RPMI8226 (cell line): ENCODE results near the gene ZNF296.
"Not testable (repeated sequence)": the region's sequence is repeated elsewhere in the genome, so short reads cannot be mapped to it uniquely, and the experiment has no call there.

ENCODE experiments used
- DNase-seq: peaks from one replicate; pipeline ENCODE4 v3.0.0-alpha.2; 2015

Gene ZNF296

GRCh38 chr19:45076029-45076850, at the start of gene ZNF296:
Gene ZNF296, minus strand, starts transcription at chr19:45076478. Its CDS starts 105 bp downstream, at chr19:45076373.
- peak; percentile 93 for DNase-seq

GRCh38 chr19:45125360-45125759, 49.1 kb upstream of the ZNF296 start:
- DNase-seq, result no peak

- no peak for DNase-seq
These were observed 47.7 kb upstream of the ZNF296 start for GRCh38 chr19:45124021-45124420.

DNA sequence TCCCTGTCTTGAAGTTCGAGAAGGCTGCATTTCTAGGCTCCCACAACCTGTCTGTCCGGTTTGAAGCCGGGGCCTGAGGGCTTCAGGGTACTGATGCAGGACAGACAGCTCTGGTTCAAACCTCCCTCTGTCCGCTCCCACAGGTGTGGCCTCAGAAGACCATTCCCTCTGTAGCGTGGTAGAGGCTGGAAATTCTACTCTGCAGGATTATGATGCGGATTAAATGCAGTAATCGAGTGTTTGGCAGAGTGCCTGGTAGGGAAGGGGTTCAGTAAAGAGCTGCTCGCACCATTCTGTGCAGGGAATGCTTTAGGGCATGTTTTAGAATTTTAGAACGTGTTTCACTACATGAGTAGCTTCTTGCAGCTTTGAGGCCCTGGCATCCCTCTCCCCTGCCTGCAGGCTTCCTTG, 47.2 kb upstream of the ZNF296 start:
- no peak for DNase-seq

DNA sequence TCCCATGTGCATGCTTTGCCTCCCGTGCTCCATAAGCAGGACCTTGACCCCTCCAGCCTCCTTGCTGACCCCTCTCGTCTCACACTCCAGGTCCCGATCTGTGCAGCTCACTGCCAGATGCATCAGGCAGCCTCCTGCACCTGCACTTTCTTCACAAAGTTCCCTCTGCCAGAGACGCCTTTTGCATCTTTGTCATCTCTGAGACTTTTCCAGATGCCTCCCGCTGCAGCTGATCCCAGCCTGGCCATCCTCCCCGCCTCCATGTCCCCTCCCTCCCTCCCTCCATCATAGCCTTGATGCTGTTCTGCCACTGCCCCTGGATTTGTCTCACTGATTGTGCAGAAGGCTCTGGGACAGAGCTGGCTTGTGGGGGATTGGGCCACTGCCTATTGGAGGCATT, 46.6 kb upstream of the ZNF296 start:
- DNase-seq, result no peak

GRCh38 chr19:45121827-45122345, 45.6 kb upstream of the ZNF296 start:
- DNase-seq, result no peak

DNA sequence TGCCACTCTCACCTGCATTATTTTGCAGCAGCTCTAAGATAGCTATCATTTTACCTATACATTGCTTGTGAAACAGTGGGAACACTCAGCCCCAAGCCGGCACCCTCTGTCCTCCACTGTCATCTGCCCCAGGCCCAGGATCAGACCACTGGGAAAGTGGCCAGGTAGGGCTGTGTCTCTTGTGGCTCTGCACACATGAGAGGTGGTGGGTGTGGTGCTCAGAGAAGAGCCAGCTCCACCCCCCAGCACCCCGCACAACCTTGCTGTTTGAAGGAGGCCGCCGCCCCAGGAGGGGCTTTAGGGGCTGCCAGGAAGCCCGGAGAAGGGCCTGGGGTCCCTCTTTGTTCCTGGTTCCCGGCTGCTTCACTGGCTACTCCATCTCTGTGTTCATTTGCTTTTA, 43.3 kb upstream of the ZNF296 start:
- DNase-seq, result no peak

DNA sequence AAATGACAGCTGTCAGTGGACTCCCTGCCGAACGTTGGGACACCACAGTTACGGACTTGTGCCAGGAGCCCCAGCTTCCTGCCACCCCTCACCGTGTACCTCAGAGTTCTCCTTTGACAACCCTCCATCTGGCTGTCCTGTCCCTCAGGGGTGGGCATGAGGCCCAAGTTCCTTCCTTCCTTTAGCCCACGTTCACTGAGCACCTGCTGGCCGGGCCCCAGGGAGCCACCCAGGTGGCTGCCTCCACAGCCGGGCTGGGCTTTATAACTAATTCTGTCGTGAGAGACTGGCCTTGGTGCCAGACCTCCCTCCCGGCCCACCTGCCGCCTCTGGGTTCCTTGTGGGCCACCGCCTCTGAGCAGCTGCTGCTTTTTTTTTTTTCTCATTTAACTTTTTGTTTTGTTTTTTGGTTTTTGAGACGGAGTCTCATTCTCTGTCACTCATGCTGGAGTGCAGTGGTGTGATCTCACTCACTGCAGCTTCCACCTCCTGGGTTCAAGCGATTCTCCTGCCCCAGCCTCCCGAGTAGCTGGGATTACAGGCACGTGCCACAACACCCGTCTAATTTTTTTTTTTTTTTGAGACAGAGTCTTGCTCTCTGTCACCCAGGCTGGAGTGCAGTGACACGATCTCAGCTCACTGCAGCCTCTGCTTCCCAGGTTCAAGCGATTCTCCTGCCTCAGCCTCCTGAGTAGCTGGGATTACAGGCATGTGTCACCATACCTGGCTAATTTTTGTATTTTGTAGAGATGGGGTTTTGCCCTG, 42.5 kb upstream of the ZNF296 start:
- peak; percentile 87 for DNase-seq

DNA sequence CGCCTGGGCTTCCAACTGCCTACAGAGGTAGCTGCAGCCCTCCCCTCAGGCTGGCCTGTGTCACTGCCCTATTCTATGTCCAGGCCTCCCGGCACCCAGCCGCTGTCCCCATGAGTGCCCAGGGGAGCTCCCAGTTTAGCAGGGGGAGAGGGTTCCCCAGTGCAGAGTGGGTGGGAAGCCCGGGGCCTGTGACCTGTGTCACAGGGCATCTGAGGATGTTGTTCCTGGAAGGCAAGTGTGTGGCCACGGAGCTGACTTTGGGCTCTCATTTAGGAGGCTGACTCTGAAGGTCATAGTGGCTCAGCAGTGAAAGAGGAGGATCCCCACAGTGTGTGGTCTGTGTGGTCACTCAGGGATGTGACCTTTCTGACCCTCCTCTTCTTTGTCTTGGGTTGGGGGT, 41.8 kb upstream of the ZNF296 start:
- DNase-seq, result peak; percentile 10

DNA sequence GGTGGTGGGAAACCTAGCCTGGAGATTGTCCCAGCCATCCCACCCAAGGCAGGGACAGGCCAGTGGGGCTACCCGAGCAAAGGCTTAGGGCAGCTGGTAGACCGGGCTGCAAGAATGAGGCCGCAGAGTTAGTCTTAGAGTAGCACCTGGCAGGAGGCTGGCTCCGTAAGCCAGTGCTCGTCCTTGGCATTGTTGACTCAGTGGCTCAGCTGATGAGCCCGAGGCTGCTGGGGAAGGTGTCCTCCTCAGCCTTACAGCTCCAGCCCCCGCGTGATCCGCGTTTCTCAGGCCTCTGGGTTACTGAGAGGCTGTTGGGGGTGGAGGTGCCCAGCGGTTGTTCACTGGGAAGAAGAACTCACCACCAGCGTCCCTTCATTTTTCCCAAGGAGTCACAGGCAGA, 41.4 kb upstream of the ZNF296 start:
- peak; percentile 50 for DNase-seq

- DNase-seq, result peak; percentile 81
These were observed 40.9 kb upstream of the ZNF296 start for GRCh38 chr19:45117167-45117594.

DNA sequence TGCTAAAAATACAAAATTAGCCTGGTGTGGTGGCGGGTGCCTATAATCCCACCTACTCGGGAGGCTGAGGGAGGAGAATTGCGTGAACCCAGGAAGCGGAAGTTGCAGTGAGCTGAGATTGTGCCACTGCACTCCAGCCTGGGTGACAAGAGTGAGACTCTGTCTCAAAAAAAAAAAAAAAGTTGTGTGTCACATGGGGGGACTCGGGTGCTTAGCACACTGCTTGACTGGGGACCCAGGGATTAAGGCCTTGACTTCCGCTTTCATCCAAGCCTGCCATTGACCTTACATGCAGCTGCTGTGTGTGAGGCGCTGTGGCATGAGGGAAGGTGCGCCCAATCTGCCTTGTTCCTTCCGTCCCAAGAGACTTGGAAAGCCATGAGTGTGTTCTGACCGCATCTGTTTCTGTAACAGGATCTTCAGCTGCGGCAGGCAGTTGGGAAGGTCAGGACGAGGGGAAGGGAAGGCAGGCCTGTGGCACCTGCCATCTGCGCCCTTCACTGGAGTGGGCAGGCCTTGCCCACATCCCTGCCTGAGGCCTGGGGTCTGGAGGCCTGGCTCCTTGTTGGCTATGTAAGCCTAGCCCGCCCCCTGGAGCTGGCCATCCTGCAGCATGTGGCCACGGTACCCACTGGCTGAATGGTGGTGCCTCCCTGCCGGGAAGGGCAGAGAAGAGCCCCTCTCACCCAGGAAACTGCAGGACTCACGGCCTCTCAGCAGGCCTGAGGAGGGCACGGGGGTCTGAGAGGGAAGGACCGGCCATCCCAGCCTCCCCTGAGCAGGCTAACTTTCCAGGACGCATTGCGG, 39.7 kb upstream of the ZNF296 start:
- no peak for DNase-seq

- peak; percentile 53 for DNase-seq
These were observed 37.8 kb upstream of the ZNF296 start for GRCh38 chr19:45114116-45114515.

DNA sequence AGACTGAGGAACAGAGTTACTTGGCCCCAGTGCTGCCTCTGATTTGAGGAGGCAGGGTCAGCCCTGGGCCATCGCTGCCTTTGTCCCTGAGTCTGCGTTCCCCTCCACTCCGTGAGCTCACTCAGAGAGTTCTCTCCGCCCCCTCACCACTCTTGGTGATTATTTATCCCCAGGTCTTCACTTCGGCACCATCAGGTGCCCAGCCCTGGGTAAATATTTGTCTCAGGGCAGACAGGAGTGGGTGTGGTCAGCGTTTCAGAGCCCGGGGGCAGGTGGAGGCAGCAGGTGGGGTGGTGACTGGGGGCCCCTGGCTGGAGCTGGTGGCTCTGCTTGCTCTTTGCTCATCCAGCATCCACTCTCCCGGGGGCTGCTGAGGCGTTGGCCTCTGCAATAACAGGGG, 37.4 kb upstream of the ZNF296 start:
- DNase-seq, result peak; percentile 61

DNA sequence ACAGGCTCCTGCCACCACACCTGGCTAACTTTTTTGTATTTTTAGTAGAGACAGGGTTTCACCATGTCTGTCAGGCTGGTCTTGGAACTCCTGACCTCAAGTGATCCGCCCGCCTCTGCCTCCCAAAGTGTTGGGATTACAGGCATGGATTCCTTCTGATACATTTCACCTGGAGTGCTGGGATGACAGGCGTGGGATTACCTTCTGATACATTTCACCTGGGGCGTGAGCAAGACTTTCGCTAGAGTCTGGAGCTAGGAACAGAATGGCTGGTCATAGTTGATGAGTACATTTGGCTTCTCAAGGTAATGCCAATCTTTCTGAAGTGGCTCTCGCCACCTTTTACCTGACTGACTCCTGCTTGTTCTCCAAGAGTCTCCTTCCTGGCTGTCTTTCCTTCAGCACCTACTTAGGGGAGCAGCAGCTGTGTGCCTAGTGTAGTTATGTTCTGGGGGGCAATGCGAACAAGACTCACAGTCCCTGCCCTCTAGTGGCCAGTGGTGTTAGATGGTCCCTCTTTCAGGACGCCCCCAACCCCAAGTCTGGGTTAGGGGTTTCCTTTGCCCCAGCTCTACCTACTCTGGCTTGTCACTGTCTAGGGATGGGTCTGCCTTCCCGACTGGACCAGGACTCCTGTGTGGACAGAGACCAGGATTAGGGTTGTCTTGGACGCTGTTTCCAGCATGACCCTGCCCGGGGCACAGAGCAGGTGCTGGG, 36.0 kb upstream of the ZNF296 start:
- no peak for DNase-seq

GRCh38 chr19:45110851-45111266, 34.6 kb upstream of the ZNF296 start:
- DNase-seq, result no peak

DNA sequence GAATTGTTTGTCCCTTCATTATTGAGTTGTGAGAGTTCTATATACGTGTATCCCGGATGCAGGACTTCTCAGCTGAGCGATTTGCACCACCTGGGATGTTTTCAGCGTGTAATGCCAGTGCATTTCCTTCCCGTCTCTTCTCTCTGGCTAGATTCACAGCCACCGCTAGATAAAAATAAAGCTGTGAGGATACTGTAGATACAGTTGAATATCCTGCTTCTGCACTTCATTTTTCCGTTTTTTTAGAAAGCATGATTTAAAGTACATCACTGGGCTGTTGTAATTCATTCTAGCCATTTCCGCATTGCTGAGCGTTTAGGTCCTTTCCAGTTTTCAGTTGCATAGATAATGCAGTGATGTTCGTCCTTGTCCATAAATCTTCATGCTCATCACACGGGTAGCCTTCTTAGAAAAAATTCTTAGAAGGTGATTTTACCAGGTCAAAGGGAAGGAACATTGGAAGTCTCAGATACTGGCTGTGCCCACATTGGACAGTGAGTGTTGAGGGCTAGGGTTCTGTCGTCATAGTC, 31.4 kb upstream of the ZNF296 start:
- DNase-seq, result no peak

- DNase-seq, result not testable (repeated sequence)
These were observed 30.1 kb upstream of the ZNF296 start for GRCh38 chr19:45106363-45106762.

DNA sequence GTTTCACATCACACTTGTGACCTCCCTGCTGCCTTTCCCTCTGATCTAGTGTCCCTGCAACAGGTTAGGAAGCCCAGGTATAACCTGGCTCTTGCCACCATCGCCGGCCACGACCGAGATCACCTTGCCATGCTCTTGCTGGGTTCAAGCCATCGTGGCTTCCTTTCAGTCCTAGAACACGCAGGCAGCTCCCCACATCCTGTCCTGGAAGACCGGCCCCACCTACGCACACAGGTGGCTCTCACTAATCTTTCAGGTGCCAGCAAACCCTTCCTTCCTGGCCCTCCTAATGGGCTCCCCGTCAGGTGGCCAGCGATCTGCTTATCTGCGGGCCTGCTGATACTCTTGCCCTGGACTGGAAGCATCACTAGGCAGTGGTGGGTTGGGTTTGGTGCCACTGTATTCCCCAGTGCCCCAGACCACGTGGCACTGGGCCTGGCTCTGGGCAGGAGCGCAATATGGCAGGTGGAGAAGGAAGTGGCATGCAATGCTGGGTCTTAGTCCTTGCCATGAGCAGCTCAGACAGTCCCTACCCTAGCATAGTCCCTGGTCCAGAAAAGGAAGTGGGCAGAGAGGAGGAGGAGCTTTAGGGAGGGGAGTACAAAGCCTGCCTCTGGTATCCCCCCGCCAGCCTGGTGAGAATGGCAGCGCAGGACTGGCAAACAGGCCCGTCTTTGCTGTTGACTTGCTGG, 28.5 kb upstream of the ZNF296 start:
- DNase-seq, result no peak

DNA sequence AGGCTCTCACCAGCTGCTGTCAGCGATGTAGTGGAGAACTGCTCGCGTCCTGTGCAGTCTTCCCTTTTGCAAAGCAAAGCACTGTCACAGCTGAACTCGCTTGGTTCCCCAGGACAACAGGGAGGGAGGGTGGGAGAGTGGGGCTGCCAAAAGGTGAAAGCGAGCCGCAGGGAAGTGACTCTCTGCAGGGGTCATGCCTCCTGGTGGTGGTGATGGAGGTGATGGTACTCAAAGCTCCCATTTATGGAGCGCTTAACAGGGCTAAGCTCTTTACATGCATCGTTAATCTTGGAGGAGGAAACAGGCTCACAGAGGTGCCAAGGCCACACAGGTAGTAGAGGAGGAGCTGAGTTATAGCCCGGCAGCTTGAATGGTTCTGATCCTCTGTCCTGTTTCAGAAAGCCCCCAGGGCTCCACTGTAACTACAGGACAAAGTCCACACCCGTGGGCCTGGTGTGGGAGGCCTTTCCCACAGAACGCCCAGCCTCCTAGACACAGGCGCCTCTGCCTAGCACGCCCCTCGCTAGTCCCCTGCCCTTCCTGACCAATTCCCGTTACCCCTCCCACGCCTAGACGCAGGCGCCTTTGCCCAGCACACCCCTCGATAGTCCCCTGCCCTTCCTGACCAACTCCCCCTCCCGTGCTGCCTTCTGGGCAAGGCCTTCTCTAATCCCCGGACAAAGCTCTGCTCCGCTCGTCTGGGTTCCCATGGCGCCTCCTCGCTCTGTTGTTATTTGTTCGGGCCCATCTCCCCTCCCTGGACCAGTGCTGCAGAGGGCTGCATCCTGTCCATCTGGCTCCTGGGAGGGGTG, 27.4 kb upstream of the ZNF296 start:
- no peak for DNase-seq

DNA sequence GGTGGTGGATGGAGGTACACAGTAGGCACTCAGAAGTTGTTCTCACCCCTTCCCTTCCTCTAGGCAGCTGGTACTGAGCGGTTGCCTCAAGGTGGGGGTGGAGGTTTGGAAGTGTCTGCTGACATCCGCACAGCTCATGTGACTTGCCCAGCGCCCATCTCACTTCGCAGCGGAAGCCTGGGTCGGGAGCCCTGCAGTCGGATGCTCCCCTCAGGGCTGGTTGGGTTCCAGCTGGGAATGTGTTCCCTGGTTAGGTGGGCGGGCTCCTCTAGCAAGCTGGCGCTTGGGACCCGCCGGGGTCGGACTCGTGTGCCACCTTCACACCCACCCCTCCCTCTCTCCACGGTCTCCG, 26.9 kb upstream of the ZNF296 start:
- no peak for DNase-seq
